GM12878 (cell line): ENCODE data around the gene TBC1D8B. TPM values are rescaled to one million over a fixed set of nuclear protein-coding genes. Genes with fewer than 3 reads are reported as not detected.

Experiments used
- ATAC-seq: fragments of 200-7000 bp; cut with Tn5 transposase; 3 replicates; pipeline ENCODE4 v1.9.1; 2020; ENCODE audit warnings: mild to moderate bottlenecking, moderate library complexity
- BruUV-seq: library from RNA; stranded (reverse); fragments of 400-500 nt; replicated peaks from 2 replicates; lab custom pipeline; 2021; lab: Mats Ljungman, UMichigan
- CTCF ChIA-PET: fragments of 300-600 bp; sonication (Branson Sonifier 250); formaldehyde crosslinking; extraction: SDS; loops from one replicate; lab custom pipeline; 2021; ENCODE audit warnings: inconsistent platforms; lab: Yijun Ruan, JAX
- POLR2A ChIA-PET: fragments of 350-600 bp; formaldehyde crosslinking; extraction: SDS; loops from one replicate; lab custom pipeline; 2021; ENCODE audit warnings: inconsistent platforms; lab: Charles Lee
- RAD21 ChIA-PET: fragments of 300-600 bp; sonication (Branson Sonifier 250); formaldehyde crosslinking; loops from one replicate; lab custom pipeline; 2023; ENCODE audit warnings: antibody characterized with exemption; ENCODE audit not compliant: unreplicated experiment; lab: Charles Lee
- SMC1A ChIA-PET: fragments of 300-600 bp; sonication (Branson Sonifier 250); formaldehyde crosslinking; loops from one replicate; lab custom pipeline; 2023; ENCODE audit not compliant: unreplicated experiment, uncharacterized antibody; lab: Charles Lee
- DNase-seq: peaks from one replicate; pipeline ENCODE4 v3.0.0-alpha.2; 2011; ENCODE audit warnings: low read depth, low spot score
- FAIRE-seq: peaks from 3 replicates; lab custom pipeline; 2011; peaks lifted over from hg19 to GRCh38; lab: Jason Lieb, UNC
- H2AFZ ChIP-seq: 2 replicates; pipeline ENCODE4 v1.6.0; 2011; ENCODE audit warnings: low read depth, low read length, control low read depth; ENCODE audit not compliant: control insufficient read depth
- H3K27ac ChIP-seq: 2 replicates; pipeline ENCODE4 v1.5.1; 2011; ENCODE audit warnings: control low read depth; ENCODE audit not compliant: control insufficient read depth, insufficient read depth
- H3K27me3 ChIP-seq, 2 experiments: replicated peaks in 1 of 2; 2 replicates each; pipeline versions ENCODE4 v1.6.0 to v1.6.1; 2011; ENCODE audit warnings: low read length in 1 of 2; ENCODE audit not compliant: control insufficient read depth in 2 of 2, insufficient read depth in 2 of 2
- H3K36me3 ChIP-seq, 2 experiments: 2 replicates each; pipeline ENCODE4 v1.5.1; 2011; ENCODE audit warnings: low read length in 1 of 2; ENCODE audit not compliant: control insufficient read depth in 2 of 2, insufficient read depth in 2 of 2
- H3K4me1 ChIP-seq: 2 replicates; pipeline ENCODE4 v1.6.1; 2011; ENCODE audit warnings: mild to moderate bottlenecking, low read length, moderate library complexity, mixed read lengths; ENCODE audit not compliant: control insufficient read depth, insufficient read depth
- H3K4me2 ChIP-seq: 2 replicates; pipeline ENCODE4 v1.6.0; 2011; ENCODE audit warnings: control low read depth; ENCODE audit not compliant: control insufficient read depth, insufficient read depth
- H3K4me3 ChIP-seq: fragments of 200-600 bp; sonication (generic); 2 replicates; pipeline ENCODE4 v1.5.1; 2016
- H3K79me2 ChIP-seq: 2 replicates; pipeline ENCODE4 v1.6.0; 2011; ENCODE audit warnings: low read length; ENCODE audit not compliant: control insufficient read depth, insufficient read depth
- H3K9ac ChIP-seq: 2 replicates; pipeline ENCODE4 v1.8.0; 2011; ENCODE audit warnings: low read length, control low read depth, mixed read lengths; ENCODE audit not compliant: control insufficient read depth, insufficient read depth
- H3K9me3 ChIP-seq: replicated peaks from 3 replicates; pipeline ENCODE4 v1.5.1; 2011; ENCODE audit warnings: mild to moderate bottlenecking, low read length; ENCODE audit not compliant: control insufficient read depth, insufficient read depth
- H4K20me1 ChIP-seq: 2 replicates; pipeline ENCODE4 v1.6.0; 2011; ENCODE audit not compliant: control insufficient read depth, insufficient read depth
- GATAD2B ChIP-seq: fragments of 450-650 bp; conservative IDR thresholded peaks from 2 replicates; pipeline ENCODE4 v1.6.1; 2017; ENCODE audit warnings: low read depth, mild to moderate bottlenecking, moderate library complexity
- LARP7 ChIP-seq: fragments of 450-650 bp; IDR thresholded peaks from 2 replicates; pipeline ENCODE4 v1.6.1; 2017; ENCODE audit warnings: mild to moderate bottlenecking
- MYB ChIP-seq: fragments of 150-350 bp; IDR thresholded peaks from 2 replicates; pipeline ENCODE4 v1.6.1; 2014; ENCODE audit warnings: mild to moderate bottlenecking, low read depth, low read length, borderline replicate concordance
- POU2F2 ChIP-seq: IDR thresholded peaks from 3 replicates; pipeline ENCODE4 v1.6.1; 2011; ENCODE audit warnings: low read depth, mild to moderate bottlenecking, low read length, borderline replicate concordance
- RAD51 ChIP-seq: fragments of 450-650 bp; IDR thresholded peaks from 2 replicates; pipeline ENCODE4 v1.6.1; 2016; ENCODE audit warnings: moderate library complexity, mild to moderate bottlenecking, inconsistent platforms
- SUPT20H ChIP-seq: IDR thresholded peaks from 2 replicates; pipeline ENCODE4 v1.6.1; 2011; ENCODE audit warnings: low read depth, mild to moderate bottlenecking, low read length, moderate library complexity, borderline replicate concordance; ENCODE audit not compliant: control insufficient read depth
- TCF3 ChIP-seq: IDR thresholded peaks from 2 replicates; pipeline ENCODE4 v1.6.1; 2012; ENCODE audit warnings: low read depth, mild to moderate bottlenecking, low read length, borderline replicate concordance; ENCODE audit not compliant: insufficient read depth
- WGBS: methylation state at CpG from one replicate; pipeline ENCODE4 v1.1.6; 2016; ENCODE audit warnings: low lambda C conversion rate; ENCODE audit not compliant: insufficient replicate concordance, insufficient coverage; ENCODE audit errors: missing lambda C conversion rate; 5-methylcytosine and 5-hydroxymethylcytosine counted together
- in situ Hi-C: fragments of 300-500 bp; cut with MboI; formaldehyde crosslinking; loops from 9 replicates; pipeline ENCODE4 v1.14.3; 2018; ENCODE audit warnings: mixed read lengths
- intact Hi-C: fragments of 100-400 bp; cut with micrococcal nuclease; formaldehyde crosslinking; loops from one replicate; pipeline ENCODE4 v1.14.2; 2022; ENCODE audit not compliant: unreplicated experiment
- polyA plus RNA-seq, 11 experiments: library from polyadenylated mRNA; depleted of rRNA in 4 of 11; unstranded in 6 of 11; stranded (reverse) in 5 of 11; fragments of >200 nt; fragmentation: Nextera tagmentation in 4 of 11; fragmentation: Illumina TruSeq in 1 of 11; extraction: Ambion mirVana in 4 of 11; extraction: Trizol in 1 of 11; gene quantifications; 1 replicate in 1 of 11; 2 replicates in 10 of 11; pipeline versions ENCODE4 v1.2.1 to v1.2.3, GENCODE V29; 2011 to 2016; ENCODE audit warnings: inconsistent platforms in 2 of 11, missing spikeins in 2 of 11, low read depth in 1 of 11
- total RNA-seq, 4 experiments: library from RNA; depleted of rRNA in 3 of 4; stranded (reverse); fragments of >200 nt in 3 of 4; fragmentation: Illumina TruSeq in 1 of 4; extraction: Trizol in 1 of 4; gene quantifications; 2 replicates each; pipeline versions ENCODE4 v1.2.1 to v1.2.3, GENCODE V29; 2013 to 2021
- TF ChIP-seq, protein P1 (sequence below): fragments of 450-650 bp; IDR thresholded peaks from 2 replicates; pipeline ENCODE4 v1.6.1; 2017; ENCODE audit warnings: mild to moderate bottlenecking, moderate library complexity
- TF ChIP-seq, protein P2 (sequence below): fragments of 450-650 bp; IDR thresholded peaks from 2 replicates; pipeline ENCODE4 v1.6.1; 2017; ENCODE audit warnings: low read depth, mild to moderate bottlenecking, moderate library complexity

The TBC1D8B gene
- total and polyA plus RNA-seq, 10 of the 15 experiments (the other 5 are each of a cell fraction or from before 2014, with no cell fraction given), result 0.95 to 2.6 (median 1.6) TPM

DNA sequence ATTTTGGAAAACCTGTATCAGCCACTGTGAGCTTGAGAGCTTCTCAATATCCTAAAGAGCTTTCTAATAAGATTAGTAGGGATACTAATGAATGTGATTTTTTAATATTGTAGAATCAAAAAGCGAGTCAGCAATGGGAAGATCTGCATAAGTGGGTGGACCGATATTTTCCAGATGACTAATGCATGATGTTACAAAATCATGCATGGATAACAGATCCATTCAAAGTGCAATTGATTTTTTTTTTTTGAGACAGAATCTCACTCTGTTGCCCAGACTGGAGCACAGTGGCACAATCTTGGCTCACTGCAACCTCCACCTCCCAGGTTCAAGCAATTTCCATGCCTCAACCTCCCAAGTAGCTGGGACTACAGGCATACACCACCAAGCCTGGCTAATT is 110.4 kb downstream of the TBC1D8B start:
- ATAC-seq (no peak), DNase-seq (no peak), FAIRE-seq (no peak)
- Histone ChIP-seq H3K4me2 (no peak overlapping the region), H3K9ac (no peak overlapping the region), H2AFZ (no peak overlapping the region), H4K20me1 (no peaks in the 10 kb centered on the region), H3K4me1 (no peaks in the 10 kb centered on the region), H3K27me3 (peaks cover 0 to 3% of the 10 kb centered on the region in 2 experiments; a peak in 1 of 4 replicates), H3K4me3 (no peak overlapping the region), H3K27ac (no peak overlapping the region), H3K79me2 (no peaks in the 10 kb centered on the region), H3K36me3 (no peaks in the 10 kb centered on the region), H3K9me3 (no peaks in the 10 kb centered on the region)
- in situ Hi-C loops (no loop called here), intact Hi-C loops (no loop called here)
- RAD21 ChIA-PET, result no interaction called here
- 19% methylated on average over 2 of the region's 2 CpGs for WGBS
- SMC1A ChIA-PET, result no interaction called here
- TF ChIP-seq LARP7 (no peak), TCF3 (no peak), GATAD2B (no peak), SUPT20H (no peak), RAD51 (no peak), POU2F2 (no peak), MYB (no peak)
- TF ChIP-seq, protein P1, sequence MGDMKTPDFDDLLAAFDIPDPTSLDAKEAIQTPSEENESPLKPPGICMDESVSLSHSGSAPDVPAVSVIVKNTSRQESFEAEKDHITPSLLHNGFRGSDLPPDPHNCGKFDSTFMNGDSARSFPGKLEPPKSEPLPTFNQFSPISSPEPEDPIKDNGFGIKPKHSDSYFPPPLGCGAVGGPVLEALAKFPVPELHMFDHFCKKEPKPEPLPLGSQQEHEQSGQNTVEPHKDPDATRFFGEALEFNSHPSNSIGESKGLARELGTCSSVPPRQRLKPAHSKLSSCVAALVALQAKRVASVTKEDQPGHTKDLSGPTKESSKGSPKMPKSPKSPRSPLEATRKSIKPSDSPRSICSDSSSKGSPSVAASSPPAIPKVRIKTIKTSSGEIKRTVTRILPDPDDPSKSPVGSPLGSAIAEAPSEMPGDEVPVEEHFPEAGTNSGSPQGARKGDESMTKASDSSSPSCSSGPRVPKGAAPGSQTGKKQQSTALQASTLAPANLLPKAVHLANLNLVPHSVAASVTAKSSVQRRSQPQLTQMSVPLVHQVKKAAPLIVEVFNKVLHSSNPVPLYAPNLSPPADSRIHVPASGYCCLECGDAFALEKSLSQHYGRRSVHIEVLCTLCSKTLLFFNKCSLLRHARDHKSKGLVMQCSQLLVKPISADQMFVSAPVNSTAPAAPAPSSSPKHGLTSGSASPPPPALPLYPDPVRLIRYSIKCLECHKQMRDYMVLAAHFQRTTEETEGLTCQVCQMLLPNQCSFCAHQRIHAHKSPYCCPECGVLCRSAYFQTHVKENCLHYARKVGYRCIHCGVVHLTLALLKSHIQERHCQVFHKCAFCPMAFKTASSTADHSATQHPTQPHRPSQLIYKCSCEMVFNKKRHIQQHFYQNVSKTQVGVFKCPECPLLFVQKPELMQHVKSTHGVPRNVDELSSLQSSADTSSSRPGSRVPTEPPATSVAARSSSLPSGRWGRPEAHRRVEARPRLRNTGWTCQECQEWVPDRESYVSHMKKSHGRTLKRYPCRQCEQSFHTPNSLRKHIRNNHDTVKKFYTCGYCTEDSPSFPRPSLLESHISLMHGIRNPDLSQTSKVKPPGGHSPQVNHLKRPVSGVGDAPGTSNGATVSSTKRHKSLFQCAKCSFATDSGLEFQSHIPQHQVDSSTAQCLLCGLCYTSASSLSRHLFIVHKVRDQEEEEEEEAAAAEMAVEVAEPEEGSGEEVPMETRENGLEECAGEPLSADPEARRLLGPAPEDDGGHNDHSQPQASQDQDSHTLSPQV, result no peak
- TF ChIP-seq, protein P2, sequence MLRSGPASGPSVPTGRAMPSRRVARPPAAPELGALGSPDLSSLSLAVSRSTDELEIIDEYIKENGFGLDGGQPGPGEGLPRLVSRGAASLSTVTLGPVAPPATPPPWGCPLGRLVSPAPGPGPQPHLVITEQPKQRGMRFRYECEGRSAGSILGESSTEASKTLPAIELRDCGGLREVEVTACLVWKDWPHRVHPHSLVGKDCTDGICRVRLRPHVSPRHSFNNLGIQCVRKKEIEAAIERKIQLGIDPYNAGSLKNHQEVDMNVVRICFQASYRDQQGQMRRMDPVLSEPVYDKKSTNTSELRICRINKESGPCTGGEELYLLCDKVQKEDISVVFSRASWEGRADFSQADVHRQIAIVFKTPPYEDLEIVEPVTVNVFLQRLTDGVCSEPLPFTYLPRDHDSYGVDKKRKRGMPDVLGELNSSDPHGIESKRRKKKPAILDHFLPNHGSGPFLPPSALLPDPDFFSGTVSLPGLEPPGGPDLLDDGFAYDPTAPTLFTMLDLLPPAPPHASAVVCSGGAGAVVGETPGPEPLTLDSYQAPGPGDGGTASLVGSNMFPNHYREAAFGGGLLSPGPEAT, result no peak
- POLR2A ChIA-PET, result interaction anchor here (0.6 kb wide), 1 partner anchor 15 kb away, joined by 6 read pairs; no protein-coding TSS in a partner anchor
- CTCF ChIA-PET, result interaction anchor here (1.0 kb wide), 1 partner anchor 19 kb away, joined by 3 read pairs; no protein-coding TSS in a partner anchor
- BruUV-seq, result no TSS peak
